ENCODE measurements around the gene TCERG1L.

- TF ChIP-seq EP300 (IDR thresholded peaks at IDR 0.05) (no peak), CTCF (IDR thresholded peaks at IDR 0.05) (no peak), POLR2A (IDR thresholded peaks at IDR 0.05) (no peak)
Observed at GRCh38 chr10:131207176-131207575, 104.3 kb downstream of the TCERG1L start.

Data from tibial nerve (tissue), 4 donors.